ENCODE measurements around the gene DOK7.
A peak's percentile ranks its signal among the peaks of the same experiment; 100 is the strongest.

The DOK7 gene

DNA sequence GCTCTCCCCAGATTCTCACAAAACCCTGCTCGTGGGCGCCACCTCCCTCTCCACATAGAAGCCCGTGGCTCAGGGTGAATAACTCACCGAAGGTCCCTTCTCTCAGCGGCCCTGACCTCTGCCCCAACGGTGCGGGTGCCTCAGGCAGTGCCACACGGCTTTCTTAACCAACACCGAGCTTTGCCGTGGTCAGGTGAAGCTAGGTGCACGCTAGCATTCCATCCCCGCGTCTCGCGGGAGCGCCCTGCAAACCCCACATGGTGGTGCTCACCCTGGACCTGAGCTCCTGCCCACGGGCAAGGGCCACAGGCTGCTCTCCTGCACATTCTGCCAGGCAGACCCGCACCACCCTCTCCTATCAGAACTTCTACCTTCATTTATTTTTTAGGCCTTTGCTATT is 50.7 kb downstream of the DOK7 start:
- TF ChIP-seq, protein P1, sequence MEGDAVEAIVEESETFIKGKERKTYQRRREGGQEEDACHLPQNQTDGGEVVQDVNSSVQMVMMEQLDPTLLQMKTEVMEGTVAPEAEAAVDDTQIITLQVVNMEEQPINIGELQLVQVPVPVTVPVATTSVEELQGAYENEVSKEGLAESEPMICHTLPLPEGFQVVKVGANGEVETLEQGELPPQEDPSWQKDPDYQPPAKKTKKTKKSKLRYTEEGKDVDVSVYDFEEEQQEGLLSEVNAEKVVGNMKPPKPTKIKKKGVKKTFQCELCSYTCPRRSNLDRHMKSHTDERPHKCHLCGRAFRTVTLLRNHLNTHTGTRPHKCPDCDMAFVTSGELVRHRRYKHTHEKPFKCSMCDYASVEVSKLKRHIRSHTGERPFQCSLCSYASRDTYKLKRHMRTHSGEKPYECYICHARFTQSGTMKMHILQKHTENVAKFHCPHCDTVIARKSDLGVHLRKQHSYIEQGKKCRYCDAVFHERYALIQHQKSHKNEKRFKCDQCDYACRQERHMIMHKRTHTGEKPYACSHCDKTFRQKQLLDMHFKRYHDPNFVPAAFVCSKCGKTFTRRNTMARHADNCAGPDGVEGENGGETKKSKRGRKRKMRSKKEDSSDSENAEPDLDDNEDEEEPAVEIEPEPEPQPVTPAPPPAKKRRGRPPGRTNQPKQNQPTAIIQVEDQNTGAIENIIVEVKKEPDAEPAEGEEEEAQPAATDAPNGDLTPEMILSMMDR (IDR thresholded peaks at IDR 0.05; ENCODE audit: poor library complexity, severe bottlenecking): no peak
- no peak for ATAC-seq (ENCODE audit: low read depth)
- no peak overlapping the region for H3K27ac ChIP-seq (ENCODE audit: poor library complexity, severe bottlenecking)
- peaks cover 43% of the 10 kb centered on the region for H3K36me3 ChIP-seq (ENCODE audit: low read depth)
- no peak overlapping the region for H3K4me3 ChIP-seq (ENCODE audit: severe bottlenecking)
- no peaks in the 10 kb centered on the region for H3K9me3 ChIP-seq (ENCODE audit: severe bottlenecking)
- H3K27me3 ChIP-seq (ENCODE audit: insufficient read depth, poor library complexity, severe bottlenecking): no peaks in the 10 kb centered on the region
- DNase-seq (ENCODE audit: low spot score): no peak
- no peaks in the 10 kb centered on the region for H3K4me1 ChIP-seq (ENCODE audit: insufficient read depth, poor library complexity, severe bottlenecking)

DNA sequence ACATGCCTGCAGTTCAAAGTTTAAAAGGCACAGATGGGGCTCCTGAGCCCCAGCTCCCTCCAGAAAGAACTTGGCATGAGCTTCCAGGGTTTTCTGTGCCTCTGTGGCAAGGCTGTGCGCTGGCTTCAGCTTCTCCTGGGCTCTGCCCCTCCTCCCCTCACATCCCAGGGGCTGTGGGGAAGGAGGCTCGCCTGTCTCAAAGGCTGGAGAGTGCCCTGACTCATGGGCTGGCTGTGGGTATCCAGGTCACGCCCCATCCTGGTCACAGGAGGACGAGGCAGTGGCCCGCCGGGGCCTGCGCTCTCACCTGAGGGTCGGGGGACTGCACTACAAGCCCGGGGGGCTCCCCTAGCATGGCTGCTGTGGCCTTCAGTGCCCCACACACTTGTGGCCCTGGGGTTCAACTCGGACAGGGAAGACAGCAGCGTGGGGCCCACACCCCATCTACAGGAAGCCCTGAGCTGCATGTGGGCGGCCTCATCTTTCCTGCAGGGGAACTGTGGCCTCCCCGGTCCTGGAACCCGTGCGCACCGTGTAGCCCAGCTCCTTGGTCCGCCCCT is 51.2 kb downstream of the DOK7 start:
- Histone ChIP-seq H3K4me3 (ENCODE audit: severe bottlenecking) (no peak overlapping the region), H3K4me1 (ENCODE audit: insufficient read depth, poor library complexity, severe bottlenecking) (no peaks in the 10 kb centered on the region), H3K36me3 (ENCODE audit: low read depth) (peaks cover 43% of the 10 kb centered on the region), H3K27me3 (ENCODE audit: insufficient read depth, poor library complexity, severe bottlenecking) (no peaks in the 10 kb centered on the region), H3K9me3 (ENCODE audit: severe bottlenecking) (no peaks in the 10 kb centered on the region), H3K27ac (ENCODE audit: poor library complexity, severe bottlenecking) (no peak overlapping the region)
- DNase-seq (ENCODE audit: low spot score) (no peak), ATAC-seq (ENCODE audit: low read depth) (no peak)
- TF ChIP-seq, protein P1 (IDR thresholded peaks at IDR 0.05; ENCODE audit: poor library complexity, severe bottlenecking): no peak

DNA sequence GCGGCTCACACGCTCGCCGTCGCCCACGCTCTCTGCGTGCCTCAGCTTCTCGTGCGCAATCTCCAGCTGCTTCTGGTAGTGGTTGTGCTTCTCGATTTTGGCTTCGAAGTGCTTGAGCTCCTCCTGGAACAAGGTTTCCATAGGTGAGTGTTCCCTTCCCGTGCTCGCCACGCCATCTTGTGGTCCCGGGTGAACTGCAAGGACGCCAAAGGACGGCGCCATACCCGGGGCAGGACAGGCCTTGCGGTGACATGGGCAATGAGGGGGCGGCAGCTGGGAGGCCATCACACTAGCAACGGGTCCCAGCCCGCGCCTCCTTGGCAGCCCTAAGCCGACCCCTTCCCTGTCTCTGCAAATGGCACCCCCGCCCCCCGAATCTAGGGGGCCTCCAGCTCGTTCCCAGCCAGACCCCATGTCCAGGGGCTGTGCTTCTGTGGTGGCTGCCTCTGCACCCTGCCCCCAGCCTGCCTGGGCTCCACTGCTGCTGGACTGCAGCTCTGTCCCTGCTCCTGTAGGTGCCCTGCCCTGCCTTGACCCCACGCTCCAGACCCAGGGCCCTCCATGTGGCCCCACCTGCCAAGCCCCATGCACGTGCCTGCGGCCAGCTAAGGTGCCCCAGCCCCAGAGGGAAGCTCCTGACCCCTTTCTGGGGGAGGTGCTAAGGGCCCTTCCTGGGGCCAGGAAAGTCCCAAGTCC is 51.8 kb downstream of the DOK7 start:
- TF ChIP-seq, protein P1 (IDR thresholded peaks at IDR 0.05; ENCODE audit: poor library complexity, severe bottlenecking): peak; percentile 47
- no peak overlapping the region for H3K27ac ChIP-seq (ENCODE audit: poor library complexity, severe bottlenecking)
- H3K4me3 ChIP-seq (ENCODE audit: severe bottlenecking): no peak overlapping the region
- peaks cover 50% of the 10 kb centered on the region for H3K36me3 ChIP-seq (ENCODE audit: low read depth)
- ATAC-seq (ENCODE audit: low read depth): no peak; the same call in 2 of the 3 replicates
- no peaks in the 10 kb centered on the region for H3K9me3 ChIP-seq (ENCODE audit: severe bottlenecking)
- no peak for DNase-seq (ENCODE audit: low spot score)
- H3K4me1 ChIP-seq (ENCODE audit: insufficient read depth, poor library complexity, severe bottlenecking): no peaks in the 10 kb centered on the region
- no peaks in the 10 kb centered on the region for H3K27me3 ChIP-seq (ENCODE audit: insufficient read depth, poor library complexity, severe bottlenecking)

DNA sequence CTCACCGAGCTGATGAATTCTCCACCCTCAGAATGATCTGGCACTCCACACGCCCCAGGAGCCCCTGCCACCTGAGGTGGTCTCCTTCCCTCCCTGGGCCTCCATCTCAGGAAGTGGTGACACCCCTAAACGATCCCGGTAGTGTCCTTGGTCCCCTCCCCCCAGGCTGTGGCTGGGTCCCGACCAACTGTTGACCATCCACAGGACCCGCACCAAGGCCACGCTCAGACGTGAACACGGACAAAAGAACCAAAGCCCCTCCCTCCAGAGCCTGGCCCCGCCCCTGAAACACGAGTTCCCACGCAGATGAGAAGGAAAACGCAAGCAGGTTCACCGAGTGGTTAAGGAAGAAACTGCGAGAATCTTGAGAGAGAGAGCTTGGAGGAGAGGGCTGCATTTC is 52.5 kb downstream of the DOK7 start:
- no peaks in the 10 kb centered on the region for H3K4me1 ChIP-seq (ENCODE audit: insufficient read depth, poor library complexity, severe bottlenecking)
- TF ChIP-seq, protein P1 (IDR thresholded peaks at IDR 0.05; ENCODE audit: poor library complexity, severe bottlenecking): no peak
- H3K27me3 ChIP-seq (ENCODE audit: insufficient read depth, poor library complexity, severe bottlenecking): no peaks in the 10 kb centered on the region
- no peaks in the 10 kb centered on the region for H3K9me3 ChIP-seq (ENCODE audit: severe bottlenecking)
- DNase-seq (ENCODE audit: low spot score) (no peak), ATAC-seq (ENCODE audit: low read depth) (no peak)
- peaks cover 57% of the 10 kb centered on the region for H3K36me3 ChIP-seq (ENCODE audit: low read depth)
- no peak overlapping the region for H3K27ac ChIP-seq (ENCODE audit: poor library complexity, severe bottlenecking)
- H3K4me3 ChIP-seq (ENCODE audit: severe bottlenecking): no peak overlapping the region

Measured in RWPE2 (cell line).